ENCODE data around the gene MTREX.

DNA sequence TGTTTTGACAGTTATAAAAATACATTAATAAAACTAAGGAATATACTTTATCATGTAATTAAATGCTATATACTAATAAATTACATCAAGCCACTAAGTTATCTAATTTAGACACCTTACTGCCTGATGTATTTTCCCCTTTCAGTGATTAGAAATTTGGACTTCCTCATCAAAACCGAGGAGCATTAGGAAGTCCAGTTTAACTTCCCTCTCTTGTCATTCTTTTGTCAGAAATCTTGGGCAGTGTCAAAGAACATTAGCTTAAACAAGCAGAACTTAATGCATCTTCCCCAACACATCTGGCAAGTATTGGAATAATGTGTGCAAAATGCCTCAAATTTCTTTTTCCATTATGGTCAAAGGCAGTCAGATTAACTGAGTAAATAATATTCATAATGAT, 145.4 kb downstream of the MTREX start:
- TF ChIP-seq, protein P1, sequence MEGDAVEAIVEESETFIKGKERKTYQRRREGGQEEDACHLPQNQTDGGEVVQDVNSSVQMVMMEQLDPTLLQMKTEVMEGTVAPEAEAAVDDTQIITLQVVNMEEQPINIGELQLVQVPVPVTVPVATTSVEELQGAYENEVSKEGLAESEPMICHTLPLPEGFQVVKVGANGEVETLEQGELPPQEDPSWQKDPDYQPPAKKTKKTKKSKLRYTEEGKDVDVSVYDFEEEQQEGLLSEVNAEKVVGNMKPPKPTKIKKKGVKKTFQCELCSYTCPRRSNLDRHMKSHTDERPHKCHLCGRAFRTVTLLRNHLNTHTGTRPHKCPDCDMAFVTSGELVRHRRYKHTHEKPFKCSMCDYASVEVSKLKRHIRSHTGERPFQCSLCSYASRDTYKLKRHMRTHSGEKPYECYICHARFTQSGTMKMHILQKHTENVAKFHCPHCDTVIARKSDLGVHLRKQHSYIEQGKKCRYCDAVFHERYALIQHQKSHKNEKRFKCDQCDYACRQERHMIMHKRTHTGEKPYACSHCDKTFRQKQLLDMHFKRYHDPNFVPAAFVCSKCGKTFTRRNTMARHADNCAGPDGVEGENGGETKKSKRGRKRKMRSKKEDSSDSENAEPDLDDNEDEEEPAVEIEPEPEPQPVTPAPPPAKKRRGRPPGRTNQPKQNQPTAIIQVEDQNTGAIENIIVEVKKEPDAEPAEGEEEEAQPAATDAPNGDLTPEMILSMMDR (IDR thresholded peaks at IDR 0.05), result no peak
- TF ChIP-seq POLR2A (IDR thresholded peaks at IDR 0.05), result no peak

Measured in Peyer's patch (tissue), 4 donors.